ENCODE data around the gene TMEM123.
"Not testable (repeated sequence)": the region's sequence is repeated elsewhere in the genome, so short reads cannot be mapped to it uniquely, and the experiment has no call there.

TMEM123 gene

GRCh38 chr11:102447193-102447592, 5.4 kb downstream of the TMEM123 start:
- H3K27me3 ChIP-seq, result no peaks in the 10 kb centered on the region
- no peak overlapping the region for H3K4me3 ChIP-seq (ENCODE audit: low read depth, low read length)
- H3K9me3 ChIP-seq, result no peaks in the 10 kb centered on the region
- peaks cover 42% of the 10 kb centered on the region for H3K36me3 ChIP-seq
- DNase-seq, result no peak
- TF ChIP-seq CTCF (IDR thresholded peaks at IDR 0.05; ENCODE audit: low read depth, low read length), result no peak
- H3K4me1 ChIP-seq, result peaks cover 8% of the 10 kb centered on the region; the same call in 1 of the 2 replicates

- H3K36me3 ChIP-seq, result peaks cover 42% of the 10 kb centered on the region
- H3K4me1 ChIP-seq, result peaks cover 8% of the 10 kb centered on the region; the same call in 1 of the 2 replicates
- no peak for TF ChIP-seq CTCF (IDR thresholded peaks at IDR 0.05; ENCODE audit: low read depth, low read length)
These were observed 6.0 kb downstream of the TMEM123 start for GRCh38 chr11:102446606-102447005.

GRCh38 chr11:102444693-102445092, 7.9 kb downstream of the TMEM123 start:
- not testable (repeated sequence) for H3K4me3 ChIP-seq (ENCODE audit: low read depth, low read length); DNase-seq; H3K4me1 ChIP-seq; H3K27me3 ChIP-seq; H3K9me3 ChIP-seq
- H3K36me3 ChIP-seq, result peaks cover 42% of the 10 kb centered on the region

More at GRCh38 chr11:102446606-102447005, 6.0 kb downstream of the TMEM123 start:
- DNase-seq, result no peak
- Histone ChIP-seq H3K4me3 (ENCODE audit: low read depth, low read length) (no peak overlapping the region), H3K27me3 (no peaks in the 10 kb centered on the region), H3K9me3 (no peaks in the 10 kb centered on the region)

GRCh38 chr11:102444142-102444541, 8.4 kb downstream of the TMEM123 start:
- H3K4me1 ChIP-seq; H3K27me3 ChIP-seq; H3K9me3 ChIP-seq; DNase-seq; H3K4me3 ChIP-seq (ENCODE audit: low read depth, low read length): not testable (repeated sequence)
- H3K36me3 ChIP-seq, result peaks cover 42% of the 10 kb centered on the region

- DNase-seq; H3K27me3 ChIP-seq; H3K4me1 ChIP-seq; H3K9me3 ChIP-seq; H3K4me3 ChIP-seq (ENCODE audit: low read depth, low read length): not testable (repeated sequence)
- H3K36me3 ChIP-seq, result peaks cover 17% of the 10 kb centered on the region
These were observed 13.6 kb downstream of the TMEM123 start for GRCh38 chr11:102439063-102439363.

- TF ChIP-seq CTCF (IDR thresholded peaks at IDR 0.05; ENCODE audit: low read depth, low read length), result no peak
- H3K27me3 ChIP-seq, result no peaks in the 10 kb centered on the region
- no peaks in the 10 kb centered on the region for H3K4me1 ChIP-seq
- H3K4me3 ChIP-seq (ENCODE audit: low read depth, low read length), result no peak overlapping the region
- DNase-seq, result no peak
- peaks cover 17% of the 10 kb centered on the region for H3K36me3 ChIP-seq
- no peaks in the 10 kb centered on the region for H3K9me3 ChIP-seq
These were observed 14.1 kb downstream of the TMEM123 start for GRCh38 chr11:102438311-102439062.

- Histone ChIP-seq H3K36me3 (peaks cover 21% of the 10 kb centered on the region), H3K4me3 (ENCODE audit: low read depth, low read length) (no peak overlapping the region), H3K9me3 (no peaks in the 10 kb centered on the region), H3K27me3 (no peaks in the 10 kb centered on the region), H3K4me1 (no peaks in the 10 kb centered on the region)
- no peak for TF ChIP-seq CTCF (IDR thresholded peaks at IDR 0.05; ENCODE audit: low read depth, low read length)
- no peak for DNase-seq
These were observed 14.8 kb downstream of the TMEM123 start for GRCh38 chr11:102437727-102438126.

GRCh38 chr11:102436976-102437375, 15.6 kb downstream of the TMEM123 start:
- no peaks in the 10 kb centered on the region for H3K4me1 ChIP-seq
- no peaks in the 10 kb centered on the region for H3K9me3 ChIP-seq
- no peak for DNase-seq
- H3K27me3 ChIP-seq, result no peaks in the 10 kb centered on the region
- no peak for TF ChIP-seq CTCF (IDR thresholded peaks at IDR 0.05; ENCODE audit: low read depth, low read length)
- no peak overlapping the region for H3K4me3 ChIP-seq (ENCODE audit: low read depth, low read length)
- peaks cover 24% of the 10 kb centered on the region for H3K36me3 ChIP-seq
